HepG2 (cell line): ENCODE measurements around the gene MLST8. TPM values are rescaled to one million over a fixed set of nuclear protein-coding genes. Genes with fewer than 3 reads are reported as not detected.

Experiments
- ATF1 ChIP-seq: IDR thresholded peaks from 2 replicates; pipeline ENCODE4 v1.6.1; 2016; ENCODE audit warnings: mild to moderate bottlenecking, control low read depth
- ATF7-NPFF ChIP-seq: sonication (generic); formaldehyde crosslinking; IDR thresholded peaks from 2 replicates; pipeline ENCODE4 v1.8.1; 2023; ENCODE audit warnings: mild to moderate bottlenecking, low read depth, missing genetic modification reagents, moderate library complexity
- ATM ChIP-seq: fragments of 450-650 bp; IDR thresholded peaks from 2 replicates; pipeline ENCODE4 v1.7.1; 2017; ENCODE audit warnings: mild to moderate bottlenecking, borderline replicate concordance
- CHCHD3 ChIP-seq: sonication (generic); formaldehyde crosslinking; IDR thresholded peaks from 2 replicates; pipeline ENCODE4 v1.8.0; 2022; ENCODE audit warnings: mild to moderate bottlenecking, missing genetic modification reagents, moderate library complexity
- ERF ChIP-seq: IDR thresholded peaks from 2 replicates; pipeline ENCODE4 v1.6.1; 2018; ENCODE audit warnings: missing biosample characterization, missing genetic modification reagents
- EZH2 ChIP-seq: conservative IDR thresholded peaks from 2 replicates; pipeline ENCODE4 v1.6.1; 2012; ENCODE audit warnings: mild to moderate bottlenecking, low read depth, low read length, moderate library complexity
- FIP1L1 ChIP-seq: fragments of 200-400 bp; formaldehyde crosslinking; IDR thresholded peaks from 2 replicates; pipeline ENCODE4 v1.6.1; 2018; ENCODE audit warnings: low read depth, mild to moderate bottlenecking, low read length, moderate library complexity, borderline replicate concordance; ENCODE audit not compliant: insufficient read depth
- GATAD1 ChIP-seq: IDR thresholded peaks from 2 replicates; pipeline ENCODE4 v1.6.1; 2016; ENCODE audit warnings: missing genetic modification reagents, missing compliant biosample characterization
- HES4 ChIP-seq: sonication (generic); formaldehyde crosslinking; IDR thresholded peaks from 2 replicates; pipeline ENCODE4 v1.9.0; 2021; ENCODE audit warnings: mild to moderate bottlenecking, missing genetic modification reagents, borderline replicate concordance
- HNRNPLL ChIP-seq: fragments of 200-400 bp; formaldehyde crosslinking; IDR thresholded peaks from 2 replicates; pipeline ENCODE4 v1.6.1; 2017; ENCODE audit warnings: mild to moderate bottlenecking, low read depth, low read length; ENCODE audit not compliant: poor library complexity, severe bottlenecking
- HOXA5 ChIP-seq: sonication (generic); formaldehyde crosslinking; IDR thresholded peaks from 2 replicates; pipeline ENCODE4 v1.4.0; 2020; ENCODE audit warnings: missing genetic modification reagents
- JUND ChIP-seq: sonication (generic); formaldehyde crosslinking; IDR thresholded peaks from 2 replicates; pipeline ENCODE4 v1.8.0; 2022; ENCODE audit warnings: mild to moderate bottlenecking, missing genetic modification reagents
- MTF1 ChIP-seq: sonication (generic); formaldehyde crosslinking; IDR thresholded peaks from 2 replicates; pipeline ENCODE4 v1.5.0; 2020; ENCODE audit warnings: missing genetic modification reagents
- MXD3 ChIP-seq: IDR thresholded peaks from 2 replicates; pipeline ENCODE4 v1.6.1; 2016; ENCODE audit warnings: mild to moderate bottlenecking, missing biosample characterization, missing genetic modification reagents
- NFATC3 ChIP-seq: sonication (generic); formaldehyde crosslinking; IDR thresholded peaks from 2 replicates; pipeline ENCODE4 v1.5.1; 2020; ENCODE audit warnings: mild to moderate bottlenecking, missing genetic modification reagents
- REXO4 ChIP-seq: sonication (generic); formaldehyde crosslinking; IDR thresholded peaks from 2 replicates; pipeline ENCODE4 v1.8.0; 2022; ENCODE audit warnings: missing genetic modification reagents, mild to moderate bottlenecking, borderline replicate concordance
- RXRB ChIP-seq: IDR thresholded peaks from 2 replicates; pipeline ENCODE4 v1.6.1; 2016; ENCODE audit warnings: borderline replicate concordance, missing genetic modification reagents, missing compliant biosample characterization
- SP4 ChIP-seq: sonication (generic); formaldehyde crosslinking; IDR thresholded peaks from 2 replicates; pipeline ENCODE4 v1.8.1; 2023; ENCODE audit warnings: mild to moderate bottlenecking, missing genetic modification reagents
- SUZ12 ChIP-seq: fragments of 150-350 bp; IDR thresholded peaks from 2 replicates; pipeline ENCODE4 v1.6.1; 2014; ENCODE audit warnings: low read depth, low read length
- THRA ChIP-seq: sonication (generic); formaldehyde crosslinking; IDR thresholded peaks from 2 replicates; pipeline ENCODE4 v1.4.0; 2020; ENCODE audit warnings: missing genetic modification reagents, borderline replicate concordance
- ZMYM3 ChIP-seq: sonication (generic); formaldehyde crosslinking; IDR thresholded peaks from 2 replicates; pipeline ENCODE4 v1.5.1; 2020; ENCODE audit warnings: mild to moderate bottlenecking, missing genetic modification reagents
- ZNF12 ChIP-seq: sonication (generic); formaldehyde crosslinking; IDR thresholded peaks from 2 replicates; pipeline ENCODE4 v1.5.0; 2020; ENCODE audit warnings: missing genetic modification reagents
- ZNF160 ChIP-seq: sonication (generic); formaldehyde crosslinking; IDR thresholded peaks from 2 replicates; pipeline ENCODE4 v1.8.0; 2022; ENCODE audit warnings: mild to moderate bottlenecking, inconsistent platforms, missing genetic modification reagents
- ZNF207 ChIP-seq: fragments of 450-650 bp; IDR thresholded peaks from 2 replicates; pipeline ENCODE4 v1.6.1; 2016; ENCODE audit warnings: antibody characterized with exemption, borderline replicate concordance
- ZNF740 ChIP-seq: sonication (generic); formaldehyde crosslinking; IDR thresholded peaks from 2 replicates; pipeline ENCODE4 v1.4.0; 2020; ENCODE audit warnings: missing genetic modification reagents
- ZSCAN31 ChIP-seq: sonication (generic); formaldehyde crosslinking; IDR thresholded peaks from 2 replicates; pipeline ENCODE4 v1.5.0; 2020; ENCODE audit warnings: low read depth, mild to moderate bottlenecking, missing genetic modification reagents
- polyA plus RNA-seq, 8 experiments: library from polyadenylated mRNA; depleted of rRNA in 3 of 8; stranded (reverse) in 7 of 8; unstranded in 1 of 8; fragments of >200 nt; fragmentation: Illumina TruSeq in 4 of 8; extraction: Trizol in 4 of 8; gene quantifications; 2 replicates each; pipeline versions ENCODE4 v1.2.1 to v1.2.3, GENCODE V29; 2011 to 2016; ENCODE audit warnings: low read depth in 4 of 8, missing spikeins in 1 of 8, mixed read lengths in 1 of 8; ENCODE audit not compliant: insufficient read depth in 1 of 8
- total RNA-seq, 5 experiments: library from RNA; depleted of rRNA; stranded (reverse); fragments of >200 nt; fragmentation: Illumina TruSeq; extraction: Trizol; gene quantifications; 2 replicates each; pipeline ENCODE4 v1.2.3, GENCODE V29; 2016; ENCODE audit warnings: low read depth in 1 of 5
- TF ChIP-seq, protein P1 (sequence below): sonication (generic); formaldehyde crosslinking; IDR thresholded peaks from 2 replicates; pipeline ENCODE4 v1.5.0; 2020; ENCODE audit warnings: mild to moderate bottlenecking, missing genetic modification reagents

MLST8 gene
- total and polyA plus RNA-seq, 2 of the 13 experiments (the other 11 are each of a cell fraction or from before 2014, with no cell fraction given): 30.8 to 72.7 TPM

- TF ChIP-seq ATF1 (peak; percentile 88), ZNF740 (CRISPR knock-in tag) (0 out of 2 replicates have a peak, but pooled peaks have one; percentile 53), ZNF12 (CRISPR knock-in tag) (peak; percentile 73), ATM (no peak), EZH2 (no peak), ZNF207 (no peak), SUZ12 (no peak), GATAD1 (CRISPR knock-in tag) (peak; percentile 95), JUND (CRISPR knock-in tag) (no peak), FIP1L1 (no peak), NFATC3 (CRISPR knock-in tag) (peak; percentile 63; the same call in 1 of the 2 replicates), HOXA5 (CRISPR knock-in tag) (no peak; the same call in 1 of the 2 replicates), SP4 (peak; percentile 97), HES4 (no peak), RXRB (CRISPR knock-in tag) (no peak; the same call in 1 of the 2 replicates), CHCHD3 (CRISPR knock-in tag) (peak; percentile 92), ZMYM3 (peak; percentile 68; the same call in 1 of the 2 replicates), ZNF160 (CRISPR knock-in tag) (0 out of 2 replicates have a peak, but pooled peaks have one; percentile 61), ZSCAN31 (CRISPR knock-in tag) (peak; percentile 84), HNRNPLL (peak; percentile 91), ERF (CRISPR knock-in tag) (0 out of 2 replicates have a peak, but pooled peaks have one; percentile 22), REXO4 (CRISPR knock-in tag) (no peak), MXD3 (CRISPR knock-in tag) (peak; percentile 84), THRA (CRISPR knock-in tag) (peak; percentile 69), ATF7-NPFF (CRISPR knock-in tag) (peak; percentile 89), MTF1 (CRISPR knock-in tag) (peak; percentile 68; the same call in 1 of the 2 replicates)
- TF ChIP-seq, protein P1, sequence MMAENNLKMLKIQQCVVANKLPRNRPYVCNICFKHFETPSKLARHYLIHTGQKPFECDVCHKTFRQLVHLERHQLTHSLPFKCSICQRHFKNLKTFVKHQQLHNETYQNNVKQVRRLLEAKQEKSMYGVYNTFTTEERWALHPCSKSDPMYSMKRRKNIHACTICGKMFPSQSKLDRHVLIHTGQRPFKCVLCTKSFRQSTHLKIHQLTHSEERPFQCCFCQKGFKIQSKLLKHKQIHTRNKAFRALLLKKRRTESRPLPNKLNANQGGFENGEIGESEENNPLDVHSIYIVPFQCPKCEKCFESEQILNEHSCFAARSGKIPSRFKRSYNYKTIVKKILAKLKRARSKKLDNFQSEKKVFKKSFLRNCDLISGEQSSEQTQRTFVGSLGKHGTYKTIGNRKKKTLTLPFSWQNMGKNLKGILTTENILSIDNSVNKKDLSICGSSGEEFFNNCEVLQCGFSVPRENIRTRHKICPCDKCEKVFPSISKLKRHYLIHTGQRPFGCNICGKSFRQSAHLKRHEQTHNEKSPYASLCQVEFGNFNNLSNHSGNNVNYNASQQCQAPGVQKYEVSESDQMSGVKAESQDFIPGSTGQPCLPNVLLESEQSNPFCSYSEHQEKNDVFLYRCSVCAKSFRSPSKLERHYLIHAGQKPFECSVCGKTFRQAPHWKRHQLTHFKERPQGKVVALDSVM (CRISPR knock-in tag): 0 out of 2 replicates have a peak, but pooled peaks have one; percentile 36
Measured at GRCh38 chr16:2223221-2223941, 18.1 kb downstream of the MLST8 start, which contains the start of gene E4F1 (continued).
